Neuronal stem cell (in vitro differentiated cells): Measurements from ENCODE around the gene CLIC2. TPM values are rescaled to one million over a fixed set of nuclear protein-coding genes. Genes with fewer than 3 reads are reported as not detected.
"Not testable (repeated sequence)": the region's sequence is repeated elsewhere in the genome, so short reads cannot be mapped to it uniquely, and the experiment has no call there.

Experiments used
- DNase-seq: peaks from one replicate; pipeline ENCODE4 v3.0.0-alpha.2; 2013; ENCODE audit warnings: low spot score
- H2AFZ ChIP-seq: one replicate; pipeline ENCODE4 v1.6.1; 2013; ENCODE audit warnings: mild to moderate bottlenecking, low read length, inconsistent platforms
- H2AK5ac ChIP-seq: 2 replicates; pipeline ENCODE4 v1.6.1; 2013; ENCODE audit warnings: low read depth, mild to moderate bottlenecking, inconsistent platforms, low read length, moderate library complexity, mixed read lengths
- H2BK120ac ChIP-seq: 2 replicates; pipeline ENCODE4 v1.6.1; 2013; ENCODE audit warnings: low read depth, mild to moderate bottlenecking, inconsistent platforms, low read length, moderate library complexity, mixed read lengths
- H2BK12ac ChIP-seq: one replicate; pipeline ENCODE4 v1.6.1; 2013; ENCODE audit warnings: low read length, inconsistent platforms
- H2BK15ac ChIP-seq: 2 replicates; pipeline ENCODE4 v1.6.1; 2013; ENCODE audit warnings: mild to moderate bottlenecking, low read length, inconsistent platforms, mixed read lengths
- H2BK5ac ChIP-seq: one replicate; pipeline ENCODE4 v1.6.1; 2013; ENCODE audit warnings: inconsistent platforms, mild to moderate bottlenecking, low read length, moderate library complexity
- H3K14ac ChIP-seq: one replicate; pipeline ENCODE4 v1.6.1; 2013; ENCODE audit warnings: low read length, inconsistent platforms
- H3K18ac ChIP-seq: 2 replicates; pipeline ENCODE4 v1.6.1; 2013; ENCODE audit warnings: low read length, inconsistent platforms
- H3K23ac ChIP-seq: 2 replicates; pipeline ENCODE4 v1.6.1; 2013; ENCODE audit warnings: low read depth, mild to moderate bottlenecking, mixed read lengths, low read length, inconsistent platforms; ENCODE audit not compliant: poor library complexity
- H3K27ac ChIP-seq: replicated peaks from 3 replicates; pipeline ENCODE4 v1.5.1; 2013; ENCODE audit warnings: low read length, inconsistent platforms
- H3K27me3 ChIP-seq, 3 experiments: 2 replicates each; pipeline ENCODE4 v1.6.1; 2013; ENCODE audit warnings: low read length in 3 of 3, mild to moderate bottlenecking in 2 of 3, inconsistent platforms in 1 of 3, low read depth in 1 of 3, mixed read lengths in 1 of 3, moderate library complexity in 1 of 3; ENCODE audit not compliant: control insufficient read depth in 3 of 3, insufficient read depth in 3 of 3
- H3K36me3 ChIP-seq, 2 donors: replicated peaks in 1 of 2; 2 replicates each; pipeline ENCODE4 v1.6.1; 2013; ENCODE audit warnings: low read length in 2 of 2; ENCODE audit not compliant: control insufficient read depth in 2 of 2, insufficient read depth in 2 of 2
- H3K4ac ChIP-seq: 2 replicates; pipeline ENCODE4 v1.6.1; 2013; ENCODE audit warnings: inconsistent platforms, mild to moderate bottlenecking, low read length, moderate library complexity
- H3K4me1 ChIP-seq, 2 donors: 1 replicate in 1 of 2; 2 replicates in 1 of 2; pipeline ENCODE4 v1.6.1; 2013; ENCODE audit warnings: low read length in 2 of 2, low read depth in 1 of 2; ENCODE audit not compliant: control insufficient read depth in 2 of 2, insufficient read depth in 1 of 2
- H3K4me2 ChIP-seq: one replicate; pipeline ENCODE4 v1.6.1; 2013; ENCODE audit warnings: mild to moderate bottlenecking, low read length, inconsistent platforms; ENCODE audit not compliant: insufficient read depth, poor library complexity, severe bottlenecking
- H3K4me3 ChIP-seq, 2 donors: 2 replicates each; pipeline ENCODE4 v1.5.1; 2013; ENCODE audit warnings: low read length in 2 of 2, mild to moderate bottlenecking in 2 of 2, inconsistent platforms in 1 of 2, moderate library complexity in 1 of 2
- H3K79me1 ChIP-seq: one replicate; pipeline ENCODE4 v1.6.1; 2013; ENCODE audit warnings: low read depth, mild to moderate bottlenecking, inconsistent platforms, low read length, moderate library complexity
- H3K9ac ChIP-seq: one replicate; pipeline ENCODE4 v1.6.1; 2013; ENCODE audit warnings: mild to moderate bottlenecking, low read depth, low read length, inconsistent platforms; ENCODE audit not compliant: poor library complexity
- H3K9me3 ChIP-seq, 2 donors: replicated peaks in 1 of 2; 2 replicates each; pipeline versions ENCODE3 to v1.6.1; 2013; ENCODE audit warnings: low read length in 2 of 2, mild to moderate bottlenecking in 2 of 2, inconsistent platforms in 1 of 2, low read depth in 1 of 2, mixed read lengths in 1 of 2, moderate library complexity in 1 of 2; ENCODE audit not compliant: control insufficient read depth in 2 of 2, insufficient read depth in 1 of 2
- H4K8ac ChIP-seq: one replicate; pipeline ENCODE4 v1.6.1; 2013; ENCODE audit warnings: low read depth, mild to moderate bottlenecking, inconsistent platforms, low read length, moderate library complexity
- H4K91ac ChIP-seq: one replicate; pipeline ENCODE4 v1.6.1; 2013; ENCODE audit warnings: low read length, low read depth, mild to moderate bottlenecking, inconsistent platforms; ENCODE audit not compliant: poor library complexity
- WGBS, 2 donors: extraction: QIAGEN DNeasy Blood & Tissue Kit; methylation state at CpG; one replicate each; pipeline ENCODE4 v1.1.7; 2013; ENCODE audit warnings: missing lambda C conversion rate in 2 of 2, mixed read lengths in 1 of 2; ENCODE audit not compliant: insufficient read length in 2 of 2, insufficient replicate concordance in 1 of 2; ENCODE audit errors: extremely low coverage in 2 of 2; 5-methylcytosine and 5-hydroxymethylcytosine counted together
- polyA plus RNA-seq, 2 experiments: library from polyadenylated mRNA; stranded (reverse); fragments of 200-250 nt; gene quantifications; one replicate each; pipeline ENCODE4 v1.2.3, GENCODE V29; 2013

The CLIC2 gene
- 0.40 TPM for polyA plus RNA-seq (2013, experiment 1 of 2)
- 0.30 TPM for polyA plus RNA-seq (2013, experiment 2 of 2)

GRCh38 chrX:155334486-155335336, at the start of gene CLIC2:
Gene CLIC2 (minus strand): TSS chrX:155334614. CDS start chrX:155334427, 187 bp downstream.
- H3K9me3 ChIP-seq = no peaks in the 10 kb centered on the region
- no peak within 1 kb of the TSS for H2BK5ac ChIP-seq
- no CpG with 5 or more reads among the region's 5 CpGs for WGBS, 2 donors
- no peaks in the 10 kb centered on the region for H3K27me3 ChIP-seq
- H2AFZ ChIP-seq = no peak within 1 kb of the TSS
- H3K23ac ChIP-seq = no peak within 1 kb of the TSS
- H3K18ac ChIP-seq = no peak within 1 kb of the TSS
- no peak within 1 kb of the TSS for H3K4ac ChIP-seq
- no peak within 1 kb of the TSS for H3K9ac ChIP-seq
- H3K27ac ChIP-seq = no peak within 1 kb of the TSS
- no peak within 1 kb of the TSS for H3K14ac ChIP-seq
- H2BK120ac ChIP-seq = no peak within 1 kb of the TSS
- no peak within 1 kb of the TSS for H3K4me2 ChIP-seq
- H4K8ac ChIP-seq = no peak within 1 kb of the TSS
- H2BK12ac ChIP-seq = no peak within 1 kb of the TSS
- H3K4me1 ChIP-seq = no peaks in the 10 kb centered on the region
- no peaks in the 10 kb centered on the region for H3K36me3 ChIP-seq
- DNase-seq = no peak
- no peak within 1 kb of the TSS for H3K4me3 ChIP-seq
- H2BK15ac ChIP-seq = no peak within 1 kb of the TSS
- H3K79me1 ChIP-seq = no peaks in the 10 kb centered on the region
- H4K91ac ChIP-seq = no peak within 1 kb of the TSS
- H2AK5ac ChIP-seq = no peak within 1 kb of the TSS

DNA sequence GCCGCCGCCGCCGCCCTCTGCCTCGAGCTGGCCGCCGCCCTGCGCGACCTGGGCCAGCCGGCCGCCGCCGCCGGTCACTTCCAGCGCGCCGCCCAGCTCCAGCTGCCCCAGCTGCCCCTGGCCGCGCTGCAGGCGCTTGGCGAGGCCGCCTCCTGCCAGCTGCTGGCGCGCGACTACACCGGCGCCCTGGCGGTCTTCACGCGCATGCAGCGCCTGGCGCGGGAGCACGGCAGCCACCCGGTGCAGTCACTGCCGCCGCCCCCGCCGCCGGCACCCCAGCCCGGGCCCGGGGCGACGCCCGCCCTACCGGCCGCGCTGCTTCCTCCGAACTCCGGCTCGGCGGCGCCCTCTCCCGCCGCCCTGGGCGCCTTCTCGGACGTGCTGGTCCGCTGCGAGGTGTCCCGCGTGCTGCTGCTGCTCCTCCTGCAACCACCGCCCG, 48.1 kb upstream of the CLIC2 start:
- not testable (repeated sequence) for H2AK5ac ChIP-seq, H3K4me3 ChIP-seq, H3K27me3 ChIP-seq, H3K36me3 ChIP-seq, H3K14ac ChIP-seq, H2BK120ac ChIP-seq, DNase-seq, H2BK5ac ChIP-seq, H3K9ac ChIP-seq, H4K8ac ChIP-seq, H3K9me3 ChIP-seq, H3K27ac ChIP-seq, H4K91ac ChIP-seq, H2BK12ac ChIP-seq, H2AFZ ChIP-seq, H3K23ac ChIP-seq, H3K4ac ChIP-seq, H2BK15ac ChIP-seq, H3K4me2 ChIP-seq, H3K79me1 ChIP-seq, H3K4me1 ChIP-seq, H3K18ac ChIP-seq
- no CpG with 5 or more reads among the region's 64 CpGs for WGBS, 2 donors

DNA sequence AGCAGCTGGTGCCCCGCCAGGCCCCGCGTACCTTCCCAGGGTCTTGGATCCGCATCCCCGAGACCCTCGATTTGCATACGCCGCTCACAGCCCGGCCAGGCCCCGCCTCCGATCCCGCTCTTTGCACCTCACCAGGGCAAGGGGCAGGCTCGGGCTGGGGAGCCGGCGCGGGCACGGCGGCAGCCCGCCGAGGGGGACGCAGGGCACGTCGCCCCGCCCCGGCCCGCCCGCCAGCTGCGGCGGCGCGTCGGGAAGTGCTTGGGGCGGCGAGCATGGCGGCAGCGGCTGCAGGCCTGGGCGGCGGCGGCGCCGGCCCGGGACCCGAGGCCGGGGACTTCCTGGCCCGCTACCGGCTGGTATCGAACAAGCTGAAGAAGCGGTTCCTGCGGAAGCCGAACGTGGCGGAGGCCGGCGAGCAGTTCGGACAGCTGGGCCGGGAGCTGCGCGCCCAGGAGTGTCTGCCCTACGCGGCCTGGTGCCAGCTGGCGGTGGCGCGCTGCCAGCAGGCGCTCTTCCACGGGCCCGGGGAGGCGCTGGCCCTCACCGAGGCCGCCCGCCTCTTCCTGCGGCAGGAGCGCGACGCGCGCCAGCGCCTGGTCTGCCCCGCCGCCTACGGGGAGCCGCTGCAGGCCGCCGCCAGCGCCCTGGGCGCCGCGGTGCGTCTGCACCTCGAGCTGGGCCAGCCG, 47.6 kb upstream of the CLIC2 start, which contains the start of gene F8A2:
F8A2 (plus strand) TSS at position 253 of the 686 bp plus-strand sequence; CDS start at position 273, 20 bp downstream.
- not testable (repeated sequence) for H3K9me3 ChIP-seq, H2AFZ ChIP-seq, H3K4ac ChIP-seq, H3K4me1 ChIP-seq, H2BK120ac ChIP-seq, H2AK5ac ChIP-seq, H3K79me1 ChIP-seq, H3K23ac ChIP-seq, H3K4me2 ChIP-seq, DNase-seq, H3K27me3 ChIP-seq, H3K27ac ChIP-seq, H2BK15ac ChIP-seq, H4K8ac ChIP-seq, H3K18ac ChIP-seq, H3K4me3 ChIP-seq, H3K36me3 ChIP-seq, H2BK12ac ChIP-seq, H2BK5ac ChIP-seq, H3K9ac ChIP-seq, H4K91ac ChIP-seq, H3K14ac ChIP-seq
- WGBS, 2 donors = no CpG with 5 or more reads among the region's 90 CpGs

DNA sequence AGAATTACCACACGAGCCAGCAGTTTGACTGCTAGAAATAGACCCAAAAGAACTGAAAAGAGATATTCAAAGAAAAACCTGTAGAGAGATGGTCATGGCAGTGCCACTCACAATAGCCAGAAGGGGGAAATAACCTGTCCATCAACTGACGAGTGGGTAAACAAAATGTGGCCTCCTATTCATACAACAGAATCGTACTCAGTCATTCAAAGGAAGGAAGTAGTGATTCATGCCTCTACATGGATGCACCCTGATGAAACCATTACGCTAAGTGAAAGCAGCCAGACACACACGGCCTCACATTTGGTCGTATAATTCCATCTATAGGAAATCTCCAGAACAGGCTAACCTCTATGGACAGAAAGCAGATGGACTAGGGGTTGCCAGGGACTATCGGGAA, 45.4 kb upstream of the CLIC2 start:
- not testable (repeated sequence) for H3K9ac ChIP-seq, H2AK5ac ChIP-seq, H2BK120ac ChIP-seq, H4K91ac ChIP-seq, H3K79me1 ChIP-seq, H3K4me3 ChIP-seq, H3K23ac ChIP-seq, H3K27ac ChIP-seq, DNase-seq, H3K27me3 ChIP-seq, H3K4ac ChIP-seq, H4K8ac ChIP-seq, H3K14ac ChIP-seq, H3K36me3 ChIP-seq, H3K9me3 ChIP-seq, H2BK12ac ChIP-seq, H2AFZ ChIP-seq, H2BK15ac ChIP-seq, H3K4me2 ChIP-seq, H3K4me1 ChIP-seq, H2BK5ac ChIP-seq, H3K18ac ChIP-seq
- no CpG with 5 or more reads among the region's 7 CpGs for WGBS, 2 donors
